HL-60 (cell line): ENCODE results near the gene KCTD14.
A peak's percentile ranks its signal among the peaks of the same experiment; 100 is the strongest.

Experiments
- DNase-seq, 2 experiments: peaks; one replicate each; pipeline ENCODE4 v3.0.0-alpha.2; 2010 to 2020; ENCODE audit warnings: low read depth in 1 of 2, low spot score in 1 of 2
- H3K27ac ChIP-seq: fragments of 250-450 bp; sonication (Bioruptor Pico); replicated peaks from 2 replicates; pipeline ENCODE4 v1.5.1; 2020; ENCODE audit warnings: mild to moderate bottlenecking, moderate library complexity
- H3K27me3 ChIP-seq: fragments of 250-450 bp; sonication (Bioruptor Pico); 2 replicates; pipeline ENCODE4 v1.5.1; 2021; ENCODE audit warnings: mild to moderate bottlenecking, moderate library complexity; ENCODE audit not compliant: insufficient read depth, poor library complexity, severe bottlenecking
- H3K4me3 ChIP-seq: replicated peaks from 2 replicates; pipeline ENCODE4 v1.5.1; 2011; ENCODE audit warnings: mild to moderate bottlenecking, control low read depth, low read length; ENCODE audit not compliant: insufficient read depth
- CTCF ChIP-seq: IDR thresholded peaks from one replicate; pipeline ENCODE4 v1.5.1; 2011; ENCODE audit warnings: low read length, control low read depth, inconsistent platforms; ENCODE audit not compliant: insufficient read depth
- GABPA ChIP-seq: IDR thresholded peaks from 2 replicates; pipeline ENCODE4 v1.6.1; 2012; ENCODE audit warnings: low read depth
- POLR2AphosphoS5 ChIP-seq: IDR thresholded peaks from 2 replicates; pipeline ENCODE4 v1.6.1; 2012; ENCODE audit warnings: low read depth
- REST ChIP-seq: IDR thresholded peaks from 2 replicates; pipeline ENCODE4 v1.6.1; 2012; ENCODE audit warnings: low read depth; ENCODE audit not compliant: insufficient replicate concordance
- SPI1 ChIP-seq: IDR thresholded peaks from 2 replicates; pipeline ENCODE4 v1.6.1; 2012; ENCODE audit warnings: low read depth, mild to moderate bottlenecking, borderline replicate concordance

Gene KCTD14

GRCh38 chr11:77999446-78000030, 23.5 kb downstream of the KCTD14 start:
- no peaks in the 10 kb centered on the region for H3K27me3 ChIP-seq
- peak in 1 of 2 experiments; percentile 13 for DNase-seq
- TF ChIP-seq CTCF (no peak), POLR2AphosphoS5 (no peak), GABPA (no peak), SPI1 (no peak), REST (no peak)
- H3K4me3 ChIP-seq: no peak overlapping the region
- no peak overlapping the region for H3K27ac ChIP-seq

GRCh38 chr11:77994434-77995362, 28.4 kb downstream of the KCTD14 start, which contains the start of gene INTS4:
INTS4 (minus strand) TSS chr11:77994668; CDS start chr11:77994643, 25 bp downstream.
- Histone ChIP-seq H3K27ac (peak within 1 kb of the TSS; percentile 69), H3K4me3 (peak within 1 kb of the TSS; percentile 93), H3K27me3 (no peaks in the 10 kb centered on the region)
- DNase-seq: peak; percentile 99 to 100
- TF ChIP-seq CTCF (no peak), SPI1 (peak; percentile 79), GABPA (peak; percentile 89), REST (peak; percentile 48), POLR2AphosphoS5 (peak; percentile 60; the same call in 1 of the 2 replicates)

- no peak for DNase-seq
- H3K27ac ChIP-seq: peak overlapping the region; percentile 69
Measured at GRCh38 chr11:77993902-77994301, 29.2 kb downstream of the KCTD14 start.

More at GRCh38 chr11:77993902-77994301, 29.2 kb downstream of the KCTD14 start:
- H3K4me3 ChIP-seq: peak overlapping the region; percentile 93
- TF ChIP-seq POLR2AphosphoS5 (no peak), CTCF (no peak), GABPA (no peak), SPI1 (no peak), REST (no peak)
- H3K27me3 ChIP-seq: no peaks in the 10 kb centered on the region
